ENCODE measurements around the gene UBE2N.

GRCh38 chr12:93373961-93374656 lies 67.6 kb downstream of the UBE2N start:
- TF ChIP-seq CEBPB (IDR thresholded peaks at IDR 0.05) (no peak), YY1 (IDR thresholded peaks at IDR 0.05; ENCODE audit: low read depth) (no peak), RAD21 (IDR thresholded peaks at IDR 0.05; ENCODE audit: low read depth) (no peak), EP300 (IDR thresholded peaks at IDR 0.05; ENCODE audit: borderline replicate concordance) (no peak)
- TF ChIP-seq, protein P1, sequence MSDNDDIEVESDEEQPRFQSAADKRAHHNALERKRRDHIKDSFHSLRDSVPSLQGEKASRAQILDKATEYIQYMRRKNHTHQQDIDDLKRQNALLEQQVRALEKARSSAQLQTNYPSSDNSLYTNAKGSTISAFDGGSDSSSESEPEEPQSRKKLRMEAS (IDR thresholded peaks at IDR 0.05) = no peak
